ENCODE measurements around the gene PCDHB9.
"Not testable (repeated sequence)": the region's sequence is repeated elsewhere in the genome, so short reads cannot be mapped to it uniquely, and the experiment has no call there.

- TF ChIP-seq ZNF384 (IDR thresholded peaks at IDR 0.05; ENCODE audit: low read depth, low read length); CTCF (IDR thresholded peaks at IDR 0.05 in 2 of 3, conservative IDR thresholded peaks at IDR 0.05 in 1 of 3; ENCODE audit: insufficient read depth in 2 of 3, low read depth in 1 of 3, low read length in 3 of 3); HMGXB4 (CRISPR knock-in tag; IDR thresholded peaks at IDR 0.05); NBN (IDR thresholded peaks at IDR 0.05; ENCODE audit: low read depth); ZNF174 (CRISPR knock-in tag; IDR thresholded peaks at IDR 0.05); RBM17 (IDR thresholded peaks at IDR 0.05; ENCODE audit: borderline replicate concordance, low read depth, low read length); MBD2 (IDR thresholded peaks at IDR 0.05; ENCODE audit: borderline replicate concordance, low read depth); CBX5 (IDR thresholded peaks at IDR 0.05; ENCODE audit: borderline replicate concordance, low read depth); NFE2L1 (tag; IDR thresholded peaks at IDR 0.05; ENCODE audit: borderline replicate concordance, low read depth); POLR2A (conservative IDR thresholded peaks at IDR 0.05); DDX20 (tag; IDR thresholded peaks at IDR 0.05; ENCODE audit: low read depth); TBL1XR1 (IDR thresholded peaks at IDR 0.05; ENCODE audit: low read length in 2 of 2); ZZZ3 (IDR thresholded peaks at IDR 0.05): not testable (repeated sequence)
- TF ChIP-seq, protein P1, sequence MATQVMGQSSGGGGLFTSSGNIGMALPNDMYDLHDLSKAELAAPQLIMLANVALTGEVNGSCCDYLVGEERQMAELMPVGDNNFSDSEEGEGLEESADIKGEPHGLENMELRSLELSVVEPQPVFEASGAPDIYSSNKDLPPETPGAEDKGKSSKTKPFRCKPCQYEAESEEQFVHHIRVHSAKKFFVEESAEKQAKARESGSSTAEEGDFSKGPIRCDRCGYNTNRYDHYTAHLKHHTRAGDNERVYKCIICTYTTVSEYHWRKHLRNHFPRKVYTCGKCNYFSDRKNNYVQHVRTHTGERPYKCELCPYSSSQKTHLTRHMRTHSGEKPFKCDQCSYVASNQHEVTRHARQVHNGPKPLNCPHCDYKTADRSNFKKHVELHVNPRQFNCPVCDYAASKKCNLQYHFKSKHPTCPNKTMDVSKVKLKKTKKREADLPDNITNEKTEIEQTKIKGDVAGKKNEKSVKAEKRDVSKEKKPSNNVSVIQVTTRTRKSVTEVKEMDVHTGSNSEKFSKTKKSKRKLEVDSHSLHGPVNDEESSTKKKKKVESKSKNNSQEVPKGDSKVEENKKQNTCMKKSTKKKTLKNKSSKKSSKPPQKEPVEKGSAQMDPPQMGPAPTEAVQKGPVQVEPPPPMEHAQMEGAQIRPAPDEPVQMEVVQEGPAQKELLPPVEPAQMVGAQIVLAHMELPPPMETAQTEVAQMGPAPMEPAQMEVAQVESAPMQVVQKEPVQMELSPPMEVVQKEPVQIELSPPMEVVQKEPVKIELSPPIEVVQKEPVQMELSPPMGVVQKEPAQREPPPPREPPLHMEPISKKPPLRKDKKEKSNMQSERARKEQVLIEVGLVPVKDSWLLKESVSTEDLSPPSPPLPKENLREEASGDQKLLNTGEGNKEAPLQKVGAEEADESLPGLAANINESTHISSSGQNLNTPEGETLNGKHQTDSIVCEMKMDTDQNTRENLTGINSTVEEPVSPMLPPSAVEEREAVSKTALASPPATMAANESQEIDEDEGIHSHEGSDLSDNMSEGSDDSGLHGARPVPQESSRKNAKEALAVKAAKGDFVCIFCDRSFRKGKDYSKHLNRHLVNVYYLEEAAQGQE (IDR thresholded peaks at IDR 0.05; ENCODE audit: borderline replicate concordance), result not testable (repeated sequence)
- TF ChIP-seq, protein P1 (CRISPR knock-in tag; IDR thresholded peaks at IDR 0.05; ENCODE audit: low read depth), result not testable (repeated sequence)
Measured at GRCh38 chr5:141151632-141152031, 35.3 kb upstream of the PCDHB9 start.
